Measurements from ENCODE around the gene UCP2.

The UCP2 gene

GRCh38 chr11:74009675-74010305 is 27.1 kb upstream of the UCP2 start:
- no peak for DNase-seq

GRCh38 chr11:74009230-74009547 is 26.5 kb upstream of the UCP2 start:
- no peak for DNase-seq

GRCh38 chr11:74008373-74009229 is 26.0 kb upstream of the UCP2 start, which contains the start of gene UCP3:
Gene UCP3, minus strand, starts transcription at chr11:74009085. Its CDS starts 2,043 bp downstream, at chr11:74007042.
- DNase-seq: no peak

GRCh38 chr11:74007691-74008372 is 25.2 kb upstream of the UCP2 start:
- DNase-seq: no peak

- DNase-seq: no peak
Observed at GRCh38 chr11:74006743-74007304, 24.2 kb upstream of the UCP2 start.

- no peak for DNase-seq
Observed at GRCh38 chr11:74005721-74006517, 23.3 kb upstream of the UCP2 start.

GRCh38 chr11:74004759-74005615 is 22.3 kb upstream of the UCP2 start:
- no peak for DNase-seq

GRCh38 chr11:74004046-74004695 is 21.5 kb upstream of the UCP2 start:
- DNase-seq: no peak

GRCh38 chr11:74002832-74003231 is 20.2 kb upstream of the UCP2 start:
- no peak for DNase-seq

GRCh38 chr11:74001822-74002286 is 19.2 kb upstream of the UCP2 start:
- DNase-seq: no peak

- DNase-seq: no peak
Observed at GRCh38 chr11:74000307-74001133, 17.9 kb upstream of the UCP2 start.

GRCh38 chr11:73999581-74000306 is 17.1 kb upstream of the UCP2 start:
- no peak for DNase-seq

- no peak for DNase-seq
Observed at GRCh38 chr11:73998846-73999575, 16.4 kb upstream of the UCP2 start.

- DNase-seq: no peak
Observed at GRCh38 chr11:73997120-73997770, 14.6 kb upstream of the UCP2 start.

GRCh38 chr11:73996161-73996747 is 13.6 kb upstream of the UCP2 start:
- no peak for DNase-seq

- no peak for DNase-seq
Observed at GRCh38 chr11:73995731-73996130, 13.1 kb upstream of the UCP2 start.

GRCh38 chr11:73995247-73995646 is 12.6 kb upstream of the UCP2 start:
- peak; percentile 80 to 91 for DNase-seq

Measured in inflammatory macrophage (primary cell).